Measurements from ENCODE around the gene TBC1D22A.

GRCh38 chr22:46810856-46811786, 48.7 kb downstream of the TBC1D22A start:
- no peak for TF ChIP-seq POLR2A (IDR thresholded peaks at IDR 0.05; ENCODE audit: low read length)
- TF ChIP-seq GATA1 (IDR thresholded peaks at IDR 0.05; ENCODE audit: low read depth, low read length) = no peak
